ENCODE measurements around the gene RMND5A. TPM values are rescaled to one million over a fixed set of nuclear protein-coding genes. Genes with fewer than 3 reads are reported as not detected.

Gene RMND5A
- total RNA-seq, 1 donor from 2014 or later = 28.5 TPM

GRCh38 chr2:86790676-86791572 is 70.8 kb downstream of the RMND5A start, which contains the start of gene CD8A:
CD8A (minus strand) TSS chr2:86790913; CDS start chr2:86790825, 88 bp downstream.
- no peak for DNase-seq
- peak within 1 kb of the TSS; percentile 17 for H3K27ac ChIP-seq

GRCh38 chr2:86791573-86791972 is 71.5 kb downstream of the RMND5A start:
- no peak for ATAC-seq

More at GRCh38 chr2:86790676-86791572, 70.8 kb downstream of the RMND5A start, which contains the start of gene CD8A:
- no peaks in the 10 kb centered on the region for H3K9me3 ChIP-seq
- H3K4me1 ChIP-seq = peaks cover 20% of the 10 kb centered on the region
- no peaks in the 10 kb centered on the region for H3K36me3 ChIP-seq
- TF ChIP-seq CTCF (IDR thresholded peaks at IDR 0.05) = no peak
- H3K4me3 ChIP-seq = peak within 1 kb of the TSS; percentile 36
- intact Hi-C loops (cut with DNase I) = no loop called here
- ATAC-seq = peak; percentile 20
- peaks cover 57% of the 10 kb centered on the region for H3K27me3 ChIP-seq

GRCh38 chr2:86793752-86794151 is 73.7 kb downstream of the RMND5A start:
- intact Hi-C loops (cut with DNase I) = no loop called here
- no peak for TF ChIP-seq CTCF (IDR thresholded peaks at IDR 0.05)
- ATAC-seq (no peak), DNase-seq (no peak)
- H3K9me3 ChIP-seq = no peaks in the 10 kb centered on the region
- peaks cover 20% of the 10 kb centered on the region for H3K4me1 ChIP-seq
- H3K27me3 ChIP-seq = peaks cover 53% of the 10 kb centered on the region
- H3K36me3 ChIP-seq = no peaks in the 10 kb centered on the region
- H3K27ac ChIP-seq = no peak overlapping the region
- no peak overlapping the region for H3K4me3 ChIP-seq

More at GRCh38 chr2:86791573-86791972, 71.5 kb downstream of the RMND5A start:
- no peaks in the 10 kb centered on the region for H3K36me3 ChIP-seq
- intact Hi-C loops (cut with DNase I) = no loop called here
- no peak overlapping the region for H3K4me3 ChIP-seq
- peaks cover 20% of the 10 kb centered on the region for H3K4me1 ChIP-seq
- H3K27me3 ChIP-seq = peaks cover 57% of the 10 kb centered on the region
- DNase-seq = no peak
- H3K27ac ChIP-seq = no peak overlapping the region
- no peak for TF ChIP-seq CTCF (IDR thresholded peaks at IDR 0.05)
- no peaks in the 10 kb centered on the region for H3K9me3 ChIP-seq

DNA sequence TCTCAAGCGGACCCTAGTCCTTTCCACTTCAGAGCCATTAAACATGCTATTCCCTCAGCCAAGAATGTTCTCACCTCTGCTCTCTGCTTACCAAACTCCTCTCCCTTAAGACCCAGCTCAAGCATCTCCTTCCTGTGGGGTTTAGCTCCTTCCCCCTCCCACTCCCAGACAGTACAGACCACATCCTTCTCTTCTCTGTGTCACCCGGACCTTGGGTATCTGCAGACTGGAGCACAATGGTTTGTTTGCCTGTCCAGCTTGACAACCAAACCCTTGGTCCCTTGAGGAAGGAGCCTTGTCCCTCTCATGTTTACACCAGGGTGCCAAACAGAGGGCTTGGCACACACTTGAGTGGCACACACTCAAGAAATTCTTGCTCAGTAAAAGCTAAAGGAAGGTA is 74.8 kb downstream of the RMND5A start:
- H3K27me3 ChIP-seq = peaks cover 42% of the 10 kb centered on the region
- H3K27ac ChIP-seq = no peak overlapping the region
- no peak for TF ChIP-seq CTCF (IDR thresholded peaks at IDR 0.05)
- no peaks in the 10 kb centered on the region for H3K9me3 ChIP-seq
- no peaks in the 10 kb centered on the region for H3K36me3 ChIP-seq
- DNase-seq = no peak
- intact Hi-C loops (cut with DNase I) = no loop called here
- H3K4me1 ChIP-seq = peaks cover 11% of the 10 kb centered on the region
- ATAC-seq = peak; percentile 19
- H3K4me3 ChIP-seq = no peak overlapping the region

- no peaks in the 10 kb centered on the region for H3K4me1 ChIP-seq
- intact Hi-C loops (cut with DNase I) = no loop called here
- no peaks in the 10 kb centered on the region for H3K36me3 ChIP-seq
- H3K4me3 ChIP-seq = no peak overlapping the region
- H3K27ac ChIP-seq = no peak overlapping the region
- DNase-seq = no peak
- no peaks in the 10 kb centered on the region for H3K27me3 ChIP-seq
- TF ChIP-seq CTCF (IDR thresholded peaks at IDR 0.05) = no peak
- ATAC-seq = no peak
- no peaks in the 10 kb centered on the region for H3K9me3 ChIP-seq
These were observed 80.9 kb downstream of the RMND5A start for GRCh38 chr2:86800856-86801567.

Measured in upper lobe of right lung (tissue), 1 donor.